GM13977 (cell line): Measurements from ENCODE around the gene RREB1.

ENCODE experiments used
- DNase-seq: peaks from one replicate; pipeline ENCODE4 v3.0.0; 2012; ENCODE audit warnings: low spot score
- in situ Hi-C: fragments of 300-500 bp; cut with MboI; formaldehyde crosslinking; loops from one replicate; pipeline ENCODE4 v1.12.0; 2022; ENCODE audit warnings: low sequenced_read_pairs, low pct_unique_long_range_greater_than_20kb, mixed read lengths, inconsistent platforms; ENCODE audit not compliant: unreplicated experiment
- TF ChIP-seq, protein P1 (sequence below): IDR thresholded peaks from 2 replicates; pipeline ENCODE4 v1.5.1; 2012; ENCODE audit warnings: mild to moderate bottlenecking, control low read depth; ENCODE audit not compliant: insufficient read depth; ENCODE audit errors: extremely low read depth, missing control alignments

RREB1 gene

GRCh38 chr6:7219310-7219709, 111.5 kb downstream of the RREB1 start:
- DNase-seq: no peak
- TF ChIP-seq, protein P1, sequence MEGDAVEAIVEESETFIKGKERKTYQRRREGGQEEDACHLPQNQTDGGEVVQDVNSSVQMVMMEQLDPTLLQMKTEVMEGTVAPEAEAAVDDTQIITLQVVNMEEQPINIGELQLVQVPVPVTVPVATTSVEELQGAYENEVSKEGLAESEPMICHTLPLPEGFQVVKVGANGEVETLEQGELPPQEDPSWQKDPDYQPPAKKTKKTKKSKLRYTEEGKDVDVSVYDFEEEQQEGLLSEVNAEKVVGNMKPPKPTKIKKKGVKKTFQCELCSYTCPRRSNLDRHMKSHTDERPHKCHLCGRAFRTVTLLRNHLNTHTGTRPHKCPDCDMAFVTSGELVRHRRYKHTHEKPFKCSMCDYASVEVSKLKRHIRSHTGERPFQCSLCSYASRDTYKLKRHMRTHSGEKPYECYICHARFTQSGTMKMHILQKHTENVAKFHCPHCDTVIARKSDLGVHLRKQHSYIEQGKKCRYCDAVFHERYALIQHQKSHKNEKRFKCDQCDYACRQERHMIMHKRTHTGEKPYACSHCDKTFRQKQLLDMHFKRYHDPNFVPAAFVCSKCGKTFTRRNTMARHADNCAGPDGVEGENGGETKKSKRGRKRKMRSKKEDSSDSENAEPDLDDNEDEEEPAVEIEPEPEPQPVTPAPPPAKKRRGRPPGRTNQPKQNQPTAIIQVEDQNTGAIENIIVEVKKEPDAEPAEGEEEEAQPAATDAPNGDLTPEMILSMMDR: no peak
- in situ Hi-C loops: no loop called here

DNA sequence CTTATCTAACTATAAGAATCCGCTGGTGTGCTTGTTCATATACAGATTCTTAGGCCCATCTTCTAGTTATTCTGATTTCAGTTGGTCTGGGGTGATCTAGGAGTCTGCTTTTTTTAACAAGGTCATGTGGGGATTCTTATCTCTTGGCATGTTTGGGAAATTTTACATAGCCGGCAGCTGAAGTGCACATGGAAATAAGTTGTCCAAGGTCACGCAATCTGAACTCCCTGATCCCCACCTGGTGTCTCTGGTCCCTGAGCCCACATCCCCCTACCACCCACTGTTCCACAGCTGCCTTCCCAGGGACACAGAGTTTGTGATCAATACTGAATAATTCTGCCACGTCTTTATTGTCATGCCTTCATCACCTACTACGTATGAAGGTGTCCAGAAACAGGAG, 114.4 kb downstream of the RREB1 start:
- TF ChIP-seq, protein P1: no peak
- in situ Hi-C loops: no loop called here
- no peak for DNase-seq

GRCh38 chr6:7224731-7225130, 117.0 kb downstream of the RREB1 start:
- TF ChIP-seq, protein P1: no peak
- in situ Hi-C loops: loop anchor here (25.0 kb wide), 2 partner anchors 437 to 537 kb away; no protein-coding TSS in a partner anchor
- DNase-seq: no peak

- in situ Hi-C loops: loop anchor here (25.0 kb wide), 2 partner anchors 442 to 542 kb away; no protein-coding TSS in a partner anchor
- TF ChIP-seq, protein P1: no peak
- no peak for DNase-seq
Observed at GRCh38 chr6:7228662-7229375, 121.1 kb downstream of the RREB1 start.

GRCh38 chr6:7229376-7230326, 121.9 kb downstream of the RREB1 start:
- DNase-seq: no peak
- TF ChIP-seq, protein P1: no peak
- in situ Hi-C loops: loop anchor here (25.0 kb wide), 2 partner anchors 442 to 542 kb away; no protein-coding TSS in a partner anchor

GRCh38 chr6:7230327-7230691, 122.5 kb downstream of the RREB1 start:
- no peak for DNase-seq
- TF ChIP-seq, protein P1: no peak
- in situ Hi-C loops: loop anchor here (25.0 kb wide), 2 partner anchors 443 to 543 kb away; no protein-coding TSS in a partner anchor
